Activated CD8-positive, alpha-beta T cell treated with anti-CD3 and anti-CD28 coated beads for 36 hours (primary cell): Measurements from ENCODE around the gene ERCC2. TPM values are rescaled to one million over a fixed set of nuclear protein-coding genes. Genes with fewer than 3 reads are reported as not detected.

Experiments used
- ATAC-seq: fragments of 200-7000 bp; cut with Tn5 transposase; one replicate; pipeline ENCODE4 v1.10.0; 2021; ENCODE audit warnings: mild to moderate bottlenecking, moderate library complexity
- CTCF ChIA-PET: fragments of 350-600 bp; sonication (Branson Sonifier 250); formaldehyde crosslinking; loops from one replicate; lab custom pipeline; 2021; ENCODE audit warnings: antibody characterized with exemption; lab: Charles Lee
- POLR2A ChIA-PET: fragments of 350-600 bp; sonication (Branson Sonifier 250); formaldehyde crosslinking; loops from one replicate; lab custom pipeline; 2021; ENCODE audit warnings: antibody characterized with exemption; lab: Charles Lee
- DNase-seq: peaks from one replicate; pipeline ENCODE4 v3.0.0-alpha.2; 2020
- H3K27ac Mint-ChIP-seq: one replicate; pipeline ENCODE4 v1.8.0; 2021; ENCODE audit warnings: mild to moderate bottlenecking, mixed read lengths
- H3K27me3 Mint-ChIP-seq: one replicate; pipeline ENCODE4 v1.8.0; 2021; ENCODE audit warnings: mixed read lengths
- H3K36me3 Mint-ChIP-seq: one replicate; pipeline ENCODE4 v1.8.0; 2021; ENCODE audit warnings: low read depth, mixed read lengths
- H3K4me1 Mint-ChIP-seq: one replicate; pipeline ENCODE4 v1.8.0; 2021; ENCODE audit warnings: low read depth, mixed read lengths
- H3K4me3 Mint-ChIP-seq: one replicate; pipeline ENCODE4 v1.8.0; 2021; ENCODE audit warnings: mild to moderate bottlenecking, moderate library complexity, mixed read lengths
- H3K9me3 Mint-ChIP-seq: one replicate; pipeline ENCODE4 v1.8.0; 2021; ENCODE audit warnings: mixed read lengths
- CTCF ChIP-seq: fragments of 200-600 bp; IDR thresholded peaks from one replicate; pipeline ENCODE4 v1.8.0; 2022; ENCODE audit warnings: antibody characterized with exemption, mild to moderate bottlenecking
- intact Hi-C: fragments of 100-400 bp; cut with micrococcal nuclease; formaldehyde crosslinking; loops from one replicate; pipeline ENCODE4 v1.10.0; 2022
- total RNA-seq, 2 experiments: library from RNA; stranded (reverse); gene quantifications; one replicate each; pipeline ENCODE4 v1.2.3, GENCODE V29; 2021

The ERCC2 gene
- total RNA-seq, 2 experiments from 2014 or later, result 23.2 to 25.6 TPM

- ATAC-seq (no peak), DNase-seq (no peak)
- H3K4me3 Mint-ChIP-seq, result no peak overlapping the region
- no peaks in the 10 kb centered on the region for H3K4me1 Mint-ChIP-seq
- intact Hi-C loops, result no loop called here
- POLR2A ChIA-PET, result interaction anchor here (0.6 kb wide), 1 partner anchor 35 kb away, joined by 4 read pairs; no protein-coding TSS in a partner anchor
- H3K27me3 Mint-ChIP-seq, result no peaks in the 10 kb centered on the region
- H3K27ac Mint-ChIP-seq, result no peak overlapping the region
- H3K36me3 Mint-ChIP-seq, result peaks cover 2% of the 10 kb centered on the region
- H3K9me3 Mint-ChIP-seq, result no peaks in the 10 kb centered on the region
- TF ChIP-seq CTCF, result no peak
- CTCF ChIA-PET, result interaction anchor here (0.7 kb wide), 1 partner anchor 34 kb away, joined by 3 read pairs; no protein-coding TSS in a partner anchor
These were observed 66.0 kb downstream of the ERCC2 start for GRCh38 chr19:45304141-45304926.

DNA sequence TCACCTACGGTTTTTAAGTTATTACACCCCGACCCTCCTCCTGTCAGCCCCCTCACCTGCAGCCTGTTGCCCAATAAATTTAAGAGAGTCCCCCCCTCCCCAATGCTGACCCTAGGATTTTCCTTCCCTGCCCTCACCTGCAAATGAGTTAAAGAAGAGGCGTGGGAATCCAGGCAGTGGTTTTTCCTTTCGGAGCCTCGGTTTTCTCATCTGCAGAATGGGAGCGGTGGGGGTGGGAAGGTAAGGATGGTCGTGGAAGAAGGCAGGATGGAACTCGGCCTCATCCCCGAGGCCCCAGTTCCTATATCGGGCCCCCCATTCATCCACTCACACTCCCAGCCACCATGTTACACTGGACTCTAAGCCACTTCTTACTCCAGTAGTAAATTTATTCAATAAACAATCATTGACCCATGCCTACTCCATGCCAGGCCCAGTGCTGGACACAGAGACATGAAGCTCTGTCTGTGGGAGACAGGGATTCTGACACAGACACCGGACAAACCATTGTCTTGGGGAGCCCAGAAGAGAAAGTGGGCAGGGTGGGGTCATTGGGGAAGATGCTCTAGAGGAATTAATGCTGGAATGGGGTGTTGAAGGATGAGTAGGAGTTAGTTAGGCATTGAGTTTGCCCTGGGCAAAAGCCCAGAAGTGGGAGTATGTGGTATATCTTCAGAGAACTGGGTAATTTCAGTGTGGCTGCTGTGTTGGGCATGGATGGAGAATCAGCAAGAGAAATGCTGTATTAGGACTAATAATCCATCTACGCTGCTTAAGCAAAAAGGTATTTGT, 66.9 kb downstream of the ERCC2 start:
- POLR2A ChIA-PET, result interaction anchor here (0.6 kb wide), 2 partner anchors 34 to 531 kb away, joined by 4 read pairs; no protein-coding TSS in a partner anchor
- intact Hi-C loops, result no loop called here
- H3K27ac Mint-ChIP-seq, result no peak overlapping the region
- no peaks in the 10 kb centered on the region for H3K4me1 Mint-ChIP-seq
- H3K36me3 Mint-ChIP-seq, result peaks cover 2% of the 10 kb centered on the region
- no peak for ATAC-seq
- TF ChIP-seq CTCF, result no peak
- DNase-seq, result no peak
- H3K27me3 Mint-ChIP-seq, result no peaks in the 10 kb centered on the region
- no peak overlapping the region for H3K4me3 Mint-ChIP-seq
- CTCF ChIA-PET, result no interaction called here
- H3K9me3 Mint-ChIP-seq, result no peaks in the 10 kb centered on the region

GRCh38 chr19:45302416-45302815, 68.0 kb downstream of the ERCC2 start:
- ChIA-PET POLR2A (no interaction called here), CTCF (interaction anchor here (1.0 kb wide), 1 partner anchor 37 kb away, joined by 3 read pairs; no protein-coding TSS in a partner anchor)
- no peak for DNase-seq
- intact Hi-C loops, result no loop called here
- H3K4me3 Mint-ChIP-seq, result no peak overlapping the region
- ATAC-seq, result no peak
- no peak overlapping the region for H3K27ac Mint-ChIP-seq
- no peaks in the 10 kb centered on the region for H3K4me1 Mint-ChIP-seq
- H3K36me3 Mint-ChIP-seq, result peaks cover 2% of the 10 kb centered on the region
- no peaks in the 10 kb centered on the region for H3K9me3 Mint-ChIP-seq
- H3K27me3 Mint-ChIP-seq, result no peaks in the 10 kb centered on the region
- TF ChIP-seq CTCF, result no peak

Other genes with a start within 250 kb of the ERCC2 start
- gene NKPD1, start 209.6 kb downstream of the ERCC2 start, total RNA-seq, result under 1 TPM; 0.07 to 0.16 TPM
- gene TRAPPC6A, start 192.3 kb downstream of the ERCC2 start, total RNA-seq, result 10 to 100 TPM; 27.3 to 28.8 TPM
- 10 to 100 TPM in 1 of 2 experiments, 1 to 10 TPM in 1; 8.9 to 10.8 TPM for gene BLOC1S3, start 191.8 kb downstream of the ERCC2 start, total RNA-seq
- gene EXOC3L2, start 125.2 kb downstream of the ERCC2 start, total RNA-seq, result not detected
- gene MARK4, start 119.3 kb downstream of the ERCC2 start, total RNA-seq, result 10 to 100 TPM; 18.5 to 19.9 TPM
- not detected for gene CKM, start 47.7 kb downstream of the ERCC2 start, total RNA-seq
- not detected for gene KLC3, start 29.8 kb downstream of the ERCC2 start, total RNA-seq
- 1 to 10 TPM; 4.6 to 5.8 TPM for gene PPP1R13L, start 34.5 kb upstream of the ERCC2 start, total RNA-seq
- 10 to 100 TPM in 1 of 2 experiments, 1 to 10 TPM in 1; 9.8 to 11.6 TPM for gene POLR1G, start 36.1 kb upstream of the ERCC2 start, total RNA-seq
- gene ERCC1, start 53.3 kb upstream of the ERCC2 start, total RNA-seq, result 10 to 100 TPM; 41.6 to 46.5 TPM
- gene FOSB, start 97.4 kb upstream of the ERCC2 start, total RNA-seq, result 10 to 100 TPM; 70.0 to 71.2 TPM
- 1 to 10 TPM; 2.6 to 3.0 TPM for gene RTN2, start 126.5 kb upstream of the ERCC2 start, total RNA-seq
- gene PPM1N, start 127.9 kb upstream of the ERCC2 start, total RNA-seq, result 1 to 10 TPM; 3.7 to 4.2 TPM
- 100 to 1,000 TPM; 152 to 153 TPM for gene VASP, start 136.9 kb upstream of the ERCC2 start, total RNA-seq
- gene OPA3, start 214.2 kb upstream of the ERCC2 start, total RNA-seq, result 10 to 100 TPM; 13.7 to 14.3 TPM
- not detected for gene GPR4, start 231.6 kb upstream of the ERCC2 start, total RNA-seq